GM03348 (cell line): Measurements from ENCODE around the gene GAS7.

ENCODE experiments used
- DNase-seq: peaks from one replicate; pipeline ENCODE4 v3.0.0; 2012; ENCODE audit warnings: low spot score

Gene GAS7

DNA sequence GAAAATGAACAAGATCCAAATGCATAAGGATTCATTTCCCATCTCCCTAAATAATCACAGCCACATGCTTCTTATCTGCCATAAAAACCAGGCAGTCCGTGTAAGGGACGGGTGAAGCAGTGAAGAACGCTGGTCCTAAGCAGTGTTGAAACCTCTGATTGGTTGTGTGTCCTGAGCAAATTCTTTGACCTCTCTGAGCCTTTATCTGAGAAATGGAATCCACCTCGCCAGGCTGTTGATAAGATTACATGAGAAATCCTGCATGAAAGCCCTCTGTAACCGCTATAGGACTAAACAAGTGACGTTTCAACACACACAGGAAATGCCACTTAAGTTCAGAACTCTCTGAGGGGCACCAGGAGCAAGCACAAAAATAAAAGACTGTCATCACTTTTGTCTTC, 26.8 kb downstream of the GAS7 start:
- peak; percentile 29 for DNase-seq

DNA sequence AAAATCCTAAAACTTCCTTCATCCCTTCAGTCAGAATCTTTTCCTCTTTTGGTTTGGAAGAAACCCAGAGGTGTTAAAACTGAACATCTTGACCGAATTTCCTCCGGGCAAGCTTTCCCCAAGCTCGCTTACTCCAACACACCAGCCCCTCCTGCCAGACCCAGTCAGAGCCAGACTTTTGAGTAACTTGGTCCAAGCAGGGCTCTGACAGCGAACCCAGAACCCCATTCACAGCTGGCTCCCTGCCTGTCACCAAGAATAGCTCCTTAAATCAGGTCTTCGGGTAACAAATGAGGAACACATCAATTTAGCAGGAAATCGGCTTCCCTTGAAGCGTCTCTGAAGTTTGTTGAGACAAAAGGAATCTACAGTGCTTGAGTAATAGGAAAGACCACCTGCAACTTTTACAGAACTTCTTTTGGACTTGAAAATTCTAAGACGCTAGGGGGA, 27.3 kb downstream of the GAS7 start:
- DNase-seq: peak; percentile 64

DNA sequence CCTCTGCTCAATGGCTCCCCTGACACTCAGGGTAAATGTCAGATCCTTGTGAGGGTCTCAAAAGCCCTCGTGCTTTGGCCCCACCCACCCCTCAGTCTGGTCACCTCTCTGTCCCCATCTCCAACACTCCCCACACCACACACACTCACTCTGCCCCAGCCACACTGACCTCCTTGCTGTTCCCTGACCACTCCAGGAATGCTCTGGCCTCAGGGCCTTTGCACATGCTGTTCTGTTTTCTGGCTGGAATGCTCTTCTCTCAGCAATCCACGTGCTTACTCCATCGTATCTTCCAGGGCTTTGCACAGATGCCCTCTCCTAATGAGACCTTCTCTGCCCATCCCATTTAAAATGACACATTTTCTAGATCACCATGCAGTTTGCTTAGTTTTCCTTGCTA, 28.2 kb downstream of the GAS7 start:
- DNase-seq: no peak

DNA sequence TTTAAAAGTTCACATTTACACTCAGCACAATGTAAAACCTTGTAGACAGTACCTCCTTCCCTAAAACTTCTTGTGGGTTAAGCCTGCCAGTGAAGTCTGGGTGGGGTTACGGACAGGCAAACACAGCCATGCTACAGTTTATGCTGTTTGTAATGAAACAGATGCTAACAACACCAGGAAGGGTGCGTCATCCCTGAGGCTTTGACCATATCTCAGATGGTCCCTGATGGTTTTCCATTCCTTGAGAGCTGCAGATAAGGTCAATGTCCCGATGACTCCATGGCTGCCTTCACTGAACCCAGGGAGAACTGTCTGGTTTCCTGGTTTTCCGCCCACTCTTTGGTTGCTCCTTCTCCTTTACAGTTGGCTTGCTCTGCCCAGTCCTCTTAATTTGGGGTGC, 29.1 kb downstream of the GAS7 start:
- DNase-seq: peak; percentile 52

DNA sequence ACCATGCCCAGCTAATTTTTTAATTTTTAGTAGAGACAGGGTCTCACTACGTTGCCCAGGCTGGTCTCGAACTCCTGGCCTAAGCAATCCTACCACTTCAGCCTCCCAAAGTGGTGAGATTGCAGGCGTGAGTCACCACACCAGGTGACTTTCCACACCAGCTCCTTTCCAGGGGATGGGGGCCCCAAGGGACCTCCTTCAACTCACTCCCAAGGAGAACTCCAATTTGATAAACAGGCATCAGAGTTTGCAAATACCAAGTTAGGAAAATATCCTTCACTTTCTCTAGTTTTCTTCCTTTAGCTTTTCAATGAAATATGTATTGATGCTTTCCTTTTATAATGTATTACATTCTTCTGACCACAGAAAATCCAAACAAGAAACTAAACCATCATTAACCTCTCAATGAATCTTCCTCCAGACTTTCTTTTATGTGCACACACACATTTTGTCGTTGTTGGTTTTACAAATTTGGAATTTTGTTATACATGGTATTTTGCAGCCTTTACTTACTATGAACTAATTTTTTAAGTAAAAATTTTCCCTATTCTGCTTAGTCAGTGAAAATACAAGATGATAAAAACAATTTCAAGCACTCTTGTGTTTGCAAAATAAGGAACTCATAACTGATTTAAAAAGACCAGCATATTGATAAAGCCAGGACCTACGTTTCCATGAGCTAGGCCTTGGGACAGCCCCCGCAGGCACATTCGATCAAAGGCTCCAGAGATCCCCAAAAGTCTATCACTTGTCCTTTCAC, 32.0 kb downstream of the GAS7 start:
- no peak for DNase-seq

DNA sequence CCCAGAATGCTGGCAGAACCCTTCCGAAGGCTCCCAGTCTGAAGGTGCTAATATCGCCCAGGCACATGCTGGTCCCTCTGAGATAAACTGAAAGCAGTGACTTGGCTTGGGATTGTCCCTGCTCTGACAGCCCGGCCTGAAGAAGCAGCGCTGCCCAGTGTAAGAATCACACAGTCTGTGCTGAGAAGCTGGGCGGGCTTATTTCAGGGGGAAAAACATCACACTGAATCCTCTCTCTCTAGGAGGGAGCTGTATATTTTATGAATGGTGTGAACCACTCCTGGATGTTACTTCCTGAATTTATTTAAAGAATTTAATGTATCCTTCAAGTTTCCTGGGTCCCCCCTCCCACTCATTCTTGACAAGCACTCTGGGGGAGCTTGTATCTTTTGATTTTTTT, 36.3 kb downstream of the GAS7 start:
- peak; percentile 24 for DNase-seq

DNA sequence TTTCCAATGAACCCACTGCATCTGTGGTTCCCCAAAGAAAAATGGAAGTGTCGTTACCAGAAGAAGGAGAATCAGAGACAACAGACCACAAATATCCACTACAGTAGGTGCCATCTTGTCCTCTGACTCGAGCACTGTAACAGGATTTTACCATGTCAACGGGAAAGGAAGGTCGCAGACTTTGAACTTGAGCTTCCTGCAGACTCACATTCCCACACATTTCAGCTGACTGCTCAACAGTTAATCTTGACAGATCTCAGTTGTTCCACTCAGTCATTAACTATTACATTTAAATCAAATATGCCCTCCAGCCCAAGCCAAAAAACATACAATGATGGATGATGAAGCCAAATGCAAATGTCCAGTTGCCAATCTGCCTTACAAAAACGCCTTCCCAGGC, 37.0 kb downstream of the GAS7 start:
- DNase-seq: no peak

DNA sequence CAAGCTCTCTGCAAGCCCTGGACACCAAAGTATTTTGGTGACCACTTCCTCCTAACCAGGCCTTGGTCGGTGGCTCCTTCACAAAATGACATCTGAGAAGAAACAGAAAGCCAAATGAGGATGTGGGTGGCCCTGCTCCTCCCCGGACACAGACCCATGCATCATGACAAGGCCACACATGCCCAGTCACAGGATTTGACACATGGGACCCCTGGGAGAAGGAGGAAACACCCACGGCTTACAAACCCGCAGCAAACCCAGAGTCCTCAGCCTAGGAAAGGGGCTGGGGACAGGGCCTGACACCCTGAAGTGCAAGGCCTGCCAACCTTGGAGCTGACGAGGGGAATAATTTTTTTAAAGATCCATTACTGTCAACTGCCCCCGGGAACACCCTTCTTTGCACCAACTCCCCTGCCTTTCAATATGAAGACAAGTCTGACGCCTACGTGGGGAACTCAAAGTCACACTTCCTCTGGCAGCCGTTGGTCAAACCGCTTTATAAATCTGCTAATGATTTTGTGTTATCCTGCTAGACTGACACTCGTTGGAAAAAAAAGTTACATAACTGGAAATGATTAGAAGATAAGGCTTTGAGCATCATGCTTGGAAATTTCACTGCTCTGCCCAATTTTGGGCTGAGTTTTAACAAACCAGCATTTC, 41.3 kb downstream of the GAS7 start:
- no peak for DNase-seq

DNA sequence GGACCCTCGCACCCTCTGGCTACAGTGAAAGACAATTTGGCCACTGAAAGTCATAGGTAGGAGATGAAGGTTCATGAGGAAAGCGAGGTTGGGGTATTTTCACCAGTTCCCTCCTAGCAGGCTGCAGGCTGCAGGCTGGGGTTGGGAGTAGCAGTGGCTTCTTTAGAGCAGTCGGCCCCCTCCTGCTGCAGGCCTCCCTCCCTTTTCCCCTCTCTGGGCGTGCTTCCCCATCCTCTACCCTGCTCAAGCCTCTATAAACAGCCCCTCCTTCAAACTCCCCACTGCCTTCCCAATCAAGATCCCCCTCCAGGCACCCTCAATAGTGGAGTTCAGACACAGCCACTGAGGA, 41.8 kb downstream of the GAS7 start:
- DNase-seq: no peak

DNA sequence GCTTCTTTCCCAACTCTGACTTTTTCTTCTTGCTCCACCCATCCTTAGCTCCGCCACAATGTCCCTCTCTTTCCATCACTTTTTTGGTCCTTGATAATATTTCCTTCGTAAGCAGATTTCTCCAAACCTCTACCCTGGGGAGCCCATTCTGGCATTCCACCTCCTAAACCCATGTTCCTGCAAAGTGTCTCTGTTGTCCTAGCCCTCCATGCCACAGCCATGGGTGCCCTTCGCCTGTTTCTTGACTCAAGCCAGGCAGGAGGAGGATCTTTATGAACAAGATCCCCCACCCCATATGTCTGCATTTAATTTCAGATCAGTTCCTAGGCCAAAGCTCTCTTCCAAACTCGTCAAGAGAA, 42.4 kb downstream of the GAS7 start:
- DNase-seq: no peak

DNA sequence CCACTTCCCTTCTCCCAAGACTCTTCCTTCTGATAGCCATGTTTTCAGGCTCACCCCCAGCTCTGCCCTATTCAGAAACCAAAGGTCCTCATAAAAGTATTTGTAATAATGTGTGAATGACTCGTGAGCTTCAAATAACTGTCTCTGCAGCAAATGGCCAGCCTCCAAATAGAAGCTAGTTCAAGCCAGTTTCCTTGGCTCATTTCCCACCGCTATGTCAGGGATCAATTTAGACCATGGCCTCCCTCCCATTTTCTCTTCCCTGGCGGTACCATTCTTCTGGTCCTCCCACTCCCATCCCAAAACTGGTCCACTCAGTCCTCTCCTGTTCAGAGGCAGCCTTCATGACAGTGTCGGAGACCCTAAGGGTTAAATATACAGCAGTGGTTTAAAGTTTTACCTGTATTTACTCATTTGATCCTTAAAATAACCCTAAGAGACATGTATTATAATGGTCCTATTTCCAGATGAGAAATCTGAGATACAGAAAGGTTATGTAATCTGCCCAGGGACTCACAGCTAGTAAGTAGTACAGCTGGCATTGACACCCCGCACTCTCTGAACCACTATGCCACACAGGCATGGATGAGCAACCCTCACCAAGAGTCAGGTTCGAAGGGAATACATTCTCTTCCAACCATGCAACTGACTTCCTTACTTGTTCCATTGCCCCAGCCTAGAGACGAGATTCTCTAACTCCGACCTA, 42.9 kb downstream of the GAS7 start:
- no peak for DNase-seq

DNA sequence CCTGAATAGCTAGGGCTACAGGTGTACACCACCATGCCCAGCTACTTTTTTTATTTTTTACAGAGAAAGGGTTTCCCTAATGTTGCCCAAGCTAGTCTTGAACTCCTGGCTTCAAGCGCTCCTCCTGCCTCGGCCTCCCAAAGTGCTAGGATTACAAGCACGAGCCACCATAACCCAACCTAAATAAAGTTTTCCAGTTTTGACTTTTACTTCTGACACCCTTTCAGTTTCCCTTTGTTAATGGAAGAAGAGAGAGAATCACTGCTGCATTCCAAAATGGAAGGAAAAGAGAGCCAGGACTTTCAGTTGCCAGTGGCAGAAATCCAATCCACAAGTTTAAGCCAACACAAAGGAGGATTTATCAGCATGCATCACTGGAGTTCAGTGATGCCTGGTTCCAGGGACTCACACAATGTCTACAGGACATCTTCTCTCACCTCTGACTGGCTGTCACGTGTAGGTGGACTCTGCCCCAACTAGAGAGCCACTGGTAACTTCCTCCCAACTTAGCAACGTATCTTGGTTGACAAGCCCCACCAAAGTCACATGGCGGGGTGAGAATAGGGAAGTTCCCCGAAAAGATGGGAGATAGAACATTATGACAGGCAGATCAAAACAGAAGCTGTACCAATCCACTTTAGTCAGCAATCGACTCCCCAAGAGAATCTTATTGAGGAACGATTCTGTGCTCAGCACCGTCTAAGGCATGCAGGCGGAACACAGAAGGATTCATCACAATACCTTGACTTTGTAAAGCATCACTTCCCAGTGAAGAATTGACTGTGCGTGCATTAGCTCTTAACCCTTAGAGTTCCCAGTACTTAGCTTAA, 46.5 kb downstream of the GAS7 start:
- no peak for DNase-seq

DNA sequence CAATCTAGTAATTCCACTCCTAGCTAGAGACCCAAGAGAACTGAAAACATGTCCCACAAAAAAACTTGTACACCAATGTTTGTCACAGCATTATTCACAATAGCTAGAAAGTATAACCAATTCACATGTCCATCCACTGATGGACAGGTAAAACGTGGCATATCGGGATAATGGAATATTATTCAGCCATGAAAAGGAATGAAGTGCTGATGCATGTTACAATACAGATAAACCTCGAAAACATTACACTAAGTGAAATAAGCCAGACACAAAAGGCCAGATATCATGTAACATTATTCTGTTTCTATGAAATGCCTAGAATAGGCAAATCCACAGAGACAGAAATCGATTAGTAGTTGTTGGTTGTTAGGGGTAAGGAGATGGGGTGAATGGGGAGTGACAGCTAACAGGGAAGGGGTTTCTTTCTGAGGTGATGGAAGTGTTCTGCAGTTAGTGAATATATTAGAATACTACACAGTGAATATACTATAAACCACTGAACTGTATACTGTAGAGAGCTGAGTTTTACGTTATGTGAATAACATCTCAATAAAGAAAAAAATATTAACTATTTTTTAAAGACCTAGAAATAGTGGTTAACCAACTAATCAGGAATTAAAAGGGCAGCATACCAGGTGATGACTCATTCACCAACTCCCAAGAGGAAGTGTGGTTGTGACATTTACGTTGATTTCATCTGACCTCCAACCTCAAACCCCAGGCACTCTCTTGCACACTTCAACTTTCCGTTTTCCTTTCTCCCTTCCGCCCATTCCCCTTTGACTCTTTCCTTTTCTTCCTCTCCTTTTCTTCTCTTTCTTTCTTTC, 48.6 kb downstream of the GAS7 start:
- peak; percentile 69 for DNase-seq

DNA sequence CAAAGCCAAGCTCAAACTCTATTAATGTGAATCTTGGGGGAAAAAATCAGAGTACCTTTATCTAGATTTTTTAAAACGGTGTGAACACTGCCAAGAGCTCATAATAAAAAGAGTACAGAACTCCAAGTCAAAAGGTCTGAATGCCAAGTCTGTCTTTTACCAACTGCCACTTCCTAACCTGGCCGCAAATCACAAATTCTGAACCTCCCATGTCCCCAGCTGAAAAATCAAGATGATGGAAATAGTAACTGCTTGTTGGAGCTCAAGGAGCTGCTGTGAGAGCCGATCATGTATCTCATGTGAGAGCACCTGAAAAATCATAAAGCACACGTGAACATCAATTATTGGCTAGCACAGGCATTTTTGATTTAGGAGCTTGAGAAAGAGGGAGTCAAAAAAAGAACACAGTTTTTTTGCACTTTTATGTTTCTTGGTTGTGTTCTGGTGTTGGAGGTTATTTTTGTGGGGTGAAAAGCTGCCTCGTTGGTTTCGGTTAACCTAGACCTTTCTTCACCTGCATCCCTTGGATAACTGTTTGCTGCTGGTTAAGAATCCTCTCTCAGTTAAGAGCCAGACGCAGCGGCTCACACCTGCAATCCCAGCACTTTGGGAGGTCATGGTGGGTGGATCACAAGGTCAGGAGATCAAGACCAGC, 50.5 kb downstream of the GAS7 start:
- DNase-seq: no peak

DNA sequence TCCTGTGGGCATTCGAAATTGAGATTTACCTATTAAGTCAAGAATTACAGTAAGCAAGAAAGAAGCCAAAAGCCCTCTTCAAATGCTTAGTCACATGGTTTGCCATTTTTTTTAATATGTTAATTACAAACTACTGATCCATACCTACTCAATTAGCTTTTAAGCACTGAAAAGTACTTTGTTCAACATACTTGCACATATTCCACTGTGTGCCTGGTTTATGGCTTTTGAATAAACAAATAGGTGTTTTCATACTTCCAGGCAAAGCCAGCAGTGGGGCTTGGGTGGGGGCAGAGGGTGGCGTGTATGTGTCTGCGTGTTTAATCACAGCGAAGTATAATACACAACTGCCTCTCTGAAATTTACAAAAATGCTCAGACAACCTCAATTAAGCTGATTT, 51.4 kb downstream of the GAS7 start:
- DNase-seq: no peak

DNA sequence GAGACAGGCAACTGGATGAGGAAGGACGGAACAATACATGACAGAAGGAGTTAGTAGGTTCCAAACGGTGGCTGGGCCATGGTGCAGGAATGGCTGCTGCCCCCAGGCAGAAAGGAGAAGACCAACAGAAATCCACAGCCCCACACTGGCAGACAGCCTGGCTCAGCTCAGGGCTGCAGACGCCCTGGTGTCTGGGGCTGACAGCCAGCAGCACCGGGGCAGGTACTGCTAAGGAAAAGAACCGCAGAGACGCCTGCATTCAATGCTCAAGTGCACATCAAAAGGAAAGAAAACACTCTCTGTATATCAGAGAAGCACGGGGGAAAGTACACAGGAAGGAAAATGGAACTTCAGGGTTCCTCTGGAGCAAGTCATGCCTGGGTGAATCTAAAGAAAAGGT, 53.4 kb downstream of the GAS7 start:
- no peak for DNase-seq

DNA sequence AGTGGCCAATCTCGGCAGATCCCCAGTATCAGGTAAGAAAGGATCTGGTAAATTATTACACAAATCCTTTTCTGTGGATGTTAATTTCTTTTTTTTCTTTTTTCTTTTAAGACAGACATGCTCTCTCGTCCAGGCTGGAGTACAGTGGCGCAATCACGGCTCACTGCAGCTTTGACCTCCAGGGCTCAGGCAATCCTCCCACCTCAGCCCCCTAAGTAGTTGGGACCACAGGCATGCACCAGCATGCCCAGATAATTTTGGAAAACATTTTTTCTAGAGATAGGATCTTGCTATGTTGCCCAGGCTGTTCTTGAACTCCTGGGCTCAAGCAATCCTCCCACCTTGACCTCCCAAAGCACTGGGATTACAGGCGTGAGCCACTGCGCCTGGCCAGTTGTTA, 54.0 kb downstream of the GAS7 start:
- DNase-seq: no peak

DNA sequence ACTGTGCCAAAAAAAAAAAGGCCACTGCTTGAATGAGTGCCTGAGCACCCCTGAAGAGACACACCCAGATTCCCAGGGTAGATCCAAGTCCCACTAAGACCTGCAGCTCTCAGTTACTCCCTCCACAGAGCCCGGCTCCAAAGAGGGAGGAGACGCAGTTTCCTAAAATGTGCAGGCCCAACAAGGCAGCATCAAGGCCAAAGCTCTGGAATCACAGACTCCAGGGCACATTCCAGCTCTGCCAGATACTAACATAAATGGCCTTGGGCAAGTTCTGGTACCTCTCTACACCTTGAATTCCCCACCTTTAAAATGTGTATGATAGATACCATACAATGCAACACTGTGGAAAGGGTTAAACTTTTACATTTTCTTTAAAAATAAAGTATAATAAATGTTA, 57.0 kb downstream of the GAS7 start:
- no peak for DNase-seq

DNA sequence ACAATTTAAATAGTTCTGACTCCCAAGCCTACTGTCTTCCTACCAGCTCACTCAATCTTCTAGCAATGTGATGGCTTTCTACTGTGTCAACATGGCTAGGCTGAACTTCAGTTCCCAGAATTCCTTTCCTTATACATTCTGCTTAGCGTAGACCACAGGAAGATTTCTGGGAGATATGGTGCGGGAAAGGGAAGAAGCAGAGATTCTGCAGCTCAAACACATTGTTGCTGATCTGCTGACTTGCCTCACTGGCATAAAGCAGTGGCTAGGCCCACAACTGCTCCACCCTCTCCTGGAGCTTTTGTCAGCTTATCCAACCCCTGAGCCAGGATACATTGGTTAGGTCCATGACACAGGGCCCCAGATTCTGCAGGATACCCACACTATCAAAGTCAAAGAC, 58.8 kb downstream of the GAS7 start:
- no peak for DNase-seq

DNA sequence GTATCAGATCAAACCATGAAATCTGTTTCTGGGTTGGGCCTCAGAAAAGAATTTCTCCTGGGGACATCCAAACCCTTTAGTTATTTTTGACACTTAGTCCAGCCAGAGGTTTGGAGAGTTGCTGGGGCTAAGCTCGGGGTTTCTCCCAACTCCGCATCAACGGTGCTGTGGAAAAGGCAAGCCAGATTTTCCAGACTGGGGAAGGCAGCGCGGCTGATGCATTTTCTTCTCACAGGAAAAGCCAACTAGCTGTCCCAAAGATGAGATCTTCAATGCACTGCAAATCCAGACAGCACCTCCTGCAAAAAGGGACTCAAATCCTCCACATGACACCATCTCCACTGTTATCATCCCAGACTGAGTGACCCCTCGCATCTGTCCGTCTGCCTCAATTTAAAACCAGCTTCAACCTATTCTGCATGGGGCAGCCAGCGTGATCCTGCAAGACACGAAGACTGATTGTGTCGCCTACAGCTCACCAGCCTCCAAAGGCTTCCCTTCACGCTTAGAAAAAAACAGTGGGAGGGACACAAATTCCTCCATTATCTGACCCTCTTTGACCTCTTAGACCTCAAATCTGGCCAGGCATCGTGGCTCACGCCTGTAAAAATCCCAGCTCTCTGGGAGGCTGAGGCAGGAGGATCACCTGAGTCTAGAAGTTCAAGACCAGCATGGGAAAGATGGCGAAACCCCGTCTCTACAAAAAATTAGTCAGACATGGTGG, 62.0 kb downstream of the GAS7 start:
- DNase-seq: no peak
